Measurements from ENCODE around the gene SH3YL1. TPM values are rescaled to one million over a fixed set of nuclear protein-coding genes. Genes with fewer than 3 reads are reported as not detected.

The SH3YL1 gene
- total RNA-seq, 3 donors from 2014 or later (not counting 1 experiment from before 2014, with no cell fraction given), result 28.3 to 42.2 (median 32.3) TPM

- Histone ChIP-seq H3K27me3 (ENCODE audit: control insufficient read depth, insufficient read depth, low read length) (no peaks in the 10 kb centered on the region), H3K9me3 (ENCODE audit: control insufficient read depth, insufficient read depth, low read length) (peaks cover 9% of the 10 kb centered on the region), H3K4me3 (ENCODE audit: low read length) (no peak overlapping the region), H3K27ac (ENCODE audit: low read length) (no peak overlapping the region), H3K4me1 (ENCODE audit: control insufficient read depth, insufficient read depth, low read length) (peaks cover 13% of the 10 kb centered on the region), H3K36me3 (ENCODE audit: control insufficient read depth, insufficient read depth, low read length) (peaks cover 1% of the 10 kb centered on the region)
- DNase-seq, result no peak
- ATAC-seq, result no peak
- Mint-ChIP-seq H3K27me3 (ENCODE audit: low read depth in 2 of 2) (no peaks in the 10 kb centered on the region), H3K9me3 (peaks cover 5 to 8% of the 10 kb centered on the region in 2 donors), H3K4me3 (no peak overlapping the region), H3K36me3 (peaks cover 8% of the 10 kb centered on the region), H3K27ac (no peak overlapping the region), H3K4me1 (peaks cover 21 to 26% of the 10 kb centered on the region in 2 donors)
- intact Hi-C loops (cut with micrococcal nuclease), result no loop called here
- no peak for TF ChIP-seq CTCF (IDR thresholded peaks at IDR 0.05)
- 73% methylated on average over 2 of the region's 2 CpGs for WGBS (ENCODE audit: insufficient coverage)
Measured at GRCh38 chr2:187825-188224, 76.0 kb downstream of the SH3YL1 start.

GRCh38 chr2:185221-185620 is 78.6 kb downstream of the SH3YL1 start:
- intact Hi-C loops (cut with micrococcal nuclease), result no loop called here
- no peak for ATAC-seq
- no peaks in the 10 kb centered on the region for H3K27me3 Mint-ChIP-seq (ENCODE audit: low read depth in 2 of 2)

GRCh38 chr2:184695-185094 is 79.1 kb downstream of the SH3YL1 start:
- Histone ChIP-seq H3K27ac (ENCODE audit: low read length) (no peak overlapping the region), H3K9me3 (ENCODE audit: control insufficient read depth, insufficient read depth, low read length) (peaks cover 9% of the 10 kb centered on the region), H3K4me1 (ENCODE audit: control insufficient read depth, insufficient read depth, low read length) (no peaks in the 10 kb centered on the region), H3K36me3 (ENCODE audit: control insufficient read depth, insufficient read depth, low read length) (peaks cover 1% of the 10 kb centered on the region), H3K27me3 (ENCODE audit: control insufficient read depth, insufficient read depth, low read length) (no peaks in the 10 kb centered on the region), H3K4me3 (ENCODE audit: low read length) (no peak overlapping the region)
- DNase-seq, result peak in 1 of 2 donors; percentile 17
- TF ChIP-seq CTCF (IDR thresholded peaks at IDR 0.05), result no peak
- peak in 2 of 3 donors; percentile 44 to 54 for ATAC-seq
- H3K9me3 Mint-ChIP-seq, result peaks cover 5 to 8% of the 10 kb centered on the region in 2 donors
- H3K27ac Mint-ChIP-seq, result no peak overlapping the region
- intact Hi-C loops (cut with micrococcal nuclease), result no loop called here
- H3K27me3 Mint-ChIP-seq (ENCODE audit: low read depth in 2 of 2), result no peaks in the 10 kb centered on the region
- H3K36me3 Mint-ChIP-seq, result peaks cover 8% of the 10 kb centered on the region
- H3K4me3 Mint-ChIP-seq, result no peak overlapping the region
- H3K4me1 Mint-ChIP-seq, result peaks cover 30 to 34% of the 10 kb centered on the region in 2 donors

More at GRCh38 chr2:185221-185620, 78.6 kb downstream of the SH3YL1 start:
- H3K4me1 ChIP-seq (ENCODE audit: control insufficient read depth, insufficient read depth, low read length), result no peaks in the 10 kb centered on the region
- Mint-ChIP-seq H3K36me3 (peaks cover 8% of the 10 kb centered on the region), H3K9me3 (peaks cover 5 to 8% of the 10 kb centered on the region in 2 donors), H3K4me3 (no peak overlapping the region), H3K27ac (no peak overlapping the region), H3K4me1 (peaks cover 25 to 32% of the 10 kb centered on the region in 2 donors)
- H3K4me3 ChIP-seq (ENCODE audit: low read length), result no peak overlapping the region
- peaks cover 1% of the 10 kb centered on the region for H3K36me3 ChIP-seq (ENCODE audit: control insufficient read depth, insufficient read depth, low read length)
- no peaks in the 10 kb centered on the region for H3K27me3 ChIP-seq (ENCODE audit: control insufficient read depth, insufficient read depth, low read length)
- no peak for DNase-seq
- WGBS (ENCODE audit: insufficient coverage), result no CpG with 5 or more reads among the region's 1 CpG
- no peak for TF ChIP-seq CTCF (IDR thresholded peaks at IDR 0.05)
- H3K9me3 ChIP-seq (ENCODE audit: control insufficient read depth, insufficient read depth, low read length), result peaks cover 9% of the 10 kb centered on the region
- H3K27ac ChIP-seq (ENCODE audit: low read length), result no peak overlapping the region

- DNase-seq (no peak), ATAC-seq (no peak)
- H3K36me3 Mint-ChIP-seq, result peaks cover 6% of the 10 kb centered on the region
- Histone ChIP-seq H3K27me3 (ENCODE audit: control insufficient read depth, insufficient read depth, low read length) (no peaks in the 10 kb centered on the region), H3K4me3 (ENCODE audit: low read length) (no peak overlapping the region), H3K36me3 (ENCODE audit: control insufficient read depth, insufficient read depth, low read length) (peaks cover 1% of the 10 kb centered on the region), H3K4me1 (ENCODE audit: control insufficient read depth, insufficient read depth, low read length) (peaks cover 4% of the 10 kb centered on the region), H3K9me3 (ENCODE audit: control insufficient read depth, insufficient read depth, low read length) (peaks cover 2% of the 10 kb centered on the region), H3K27ac (ENCODE audit: low read length) (no peak overlapping the region)
- peak overlapping the region; percentile 50 for H3K4me3 Mint-ChIP-seq
- no peaks in the 10 kb centered on the region for H3K27me3 Mint-ChIP-seq (ENCODE audit: low read depth in 2 of 2)
- peaks cover 41 to 45% of the 10 kb centered on the region in 2 donors for H3K4me1 Mint-ChIP-seq
- H3K27ac Mint-ChIP-seq, result no peak overlapping the region
- TF ChIP-seq CTCF (IDR thresholded peaks at IDR 0.05), result no peak
- intact Hi-C loops (cut with micrococcal nuclease), result no loop called here
- peaks cover 4 to 5% of the 10 kb centered on the region in 2 donors for H3K9me3 Mint-ChIP-seq
Measured at GRCh38 chr2:182509-183122, 81.2 kb downstream of the SH3YL1 start.
